ENCODE measurements around the gene ST7. TPM values are rescaled to one million over a fixed set of nuclear protein-coding genes. Genes with fewer than 3 reads are reported as not detected.

ST7 gene
- total and polyA plus RNA-seq, 2 of the 13 experiments (the other 11 are each of a cell fraction or from before 2014, with no cell fraction given) = 17.3 to 23.5 TPM

- TF ChIP-seq KDM3A (CRISPR knock-in tag; IDR thresholded peaks at IDR 0.05; ENCODE audit: low read depth) = no peak
- TF ChIP-seq TBL1XR1 (IDR thresholded peaks at IDR 0.05; ENCODE audit: borderline replicate concordance, low read length, partially characterized antibody) = no peak
- no peak for TF ChIP-seq HNRNPH1 (optimal IDR thresholded peaks at IDR 0.05; ENCODE audit: low read depth, low read length)
- TF ChIP-seq ZNF251 (CRISPR knock-in tag; IDR thresholded peaks at IDR 0.05) = no peak
- TF ChIP-seq ZNF446 (CRISPR knock-in tag; IDR thresholded peaks at IDR 0.05) = no peak
- no peak for TF ChIP-seq ZNF598 (CRISPR knock-in tag; IDR thresholded peaks at IDR 0.05; ENCODE audit: borderline replicate concordance)
Measured at GRCh38 chr7:117014673-117015133, 61.4 kb downstream of the ST7 start (continued).

DNA sequence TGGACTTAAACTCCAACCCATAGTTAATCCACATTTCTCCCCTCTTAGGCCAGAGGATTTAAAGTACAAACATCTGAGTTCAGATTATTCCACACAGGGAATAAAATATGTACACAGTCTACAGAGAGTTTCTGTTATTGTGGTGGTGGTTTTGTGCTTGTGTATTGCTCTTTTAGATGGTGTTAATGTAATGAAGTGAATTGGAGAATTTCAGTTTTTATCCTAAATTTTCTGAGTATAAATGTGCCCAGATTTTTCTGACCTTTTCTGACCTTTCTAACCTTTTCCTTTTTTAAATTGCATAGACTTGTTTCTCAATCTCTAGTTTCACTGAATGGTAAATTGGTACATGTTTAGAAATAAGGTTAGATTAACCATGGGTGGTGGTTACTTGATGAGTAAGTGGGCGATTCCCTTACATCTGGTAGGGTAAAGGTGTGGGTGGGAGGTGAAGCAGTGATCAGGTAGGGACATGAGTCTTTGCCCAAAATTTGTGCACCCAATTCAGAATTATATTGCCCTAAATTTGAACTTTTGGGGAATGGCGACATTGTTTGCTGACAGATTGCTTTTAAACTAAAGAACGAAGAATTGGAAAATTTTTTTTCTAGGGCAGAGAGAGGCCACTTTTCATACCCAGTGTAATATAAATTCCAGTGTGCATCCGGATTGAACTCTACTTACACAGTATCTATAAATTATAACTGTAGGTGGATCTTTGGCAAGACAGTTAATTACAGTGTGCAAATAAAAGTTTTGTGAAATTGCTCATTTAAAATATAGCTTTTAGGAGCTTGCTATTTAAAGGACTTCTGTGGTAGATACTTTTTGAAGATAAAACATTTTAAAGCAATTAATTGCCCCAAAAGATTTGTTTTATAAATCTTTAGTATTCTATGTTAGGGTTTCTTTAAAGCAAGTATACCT lies 62.2 kb downstream of the ST7 start:
- CTCF ChIA-PET (ENCODE audit: low intra/inter-chr PET ratio, low total read pairs) = no interaction called here
- FAIRE-seq (no peak), ATAC-seq (no peak), DNase-seq (ENCODE audit: low spot score) (no peak)
- H3K36me3 ChIP-seq (replicated peaks in 1 of 2; ENCODE audit: control insufficient read depth in 1 of 2, insufficient read depth in 2 of 2, low read length in 2 of 2) = no peaks in the 10 kb centered on the region
- POLR2A ChIA-PET = no interaction called here
- H4K20me1 ChIP-seq (ENCODE audit: insufficient read depth, low read length) = no peaks in the 10 kb centered on the region
- H3K9ac ChIP-seq (ENCODE audit: insufficient read depth, low read depth, low read length) = no peak overlapping the region
- no peak overlapping the region for H2AFZ ChIP-seq (ENCODE audit: low read length)
- in situ Hi-C loops (cut with HindIII; ENCODE audit: extremely low pct_ligation_motif_present, low pct_unique_long_range_greater_than_20kb) (no loop called here), intact Hi-C loops (cut with micrococcal nuclease; ENCODE audit: unreplicated experiment) (no loop called here)
- 97% methylated on average over 4 of the region's 4 CpGs for WGBS (ENCODE audit: low lambda C conversion rate)
- no peak overlapping the region for H3K4me3 ChIP-seq (replicated peaks in 1 of 3; ENCODE audit: insufficient read depth in 1 of 3, low read depth in 2 of 3, low read length in 3 of 3)
- no peak overlapping the region for H3K4me2 ChIP-seq (ENCODE audit: low read depth, low read length)
- H3K27me3 ChIP-seq (ENCODE audit: control insufficient read depth in 1 of 2, insufficient read depth in 2 of 2, low read length in 2 of 2) = no peaks in the 10 kb centered on the region
- no peak overlapping the region for H3K27ac ChIP-seq (ENCODE audit: extremely low read length, insufficient read depth, low read length)
- H3K79me2 ChIP-seq (ENCODE audit: insufficient read depth, low read length) = no peaks in the 10 kb centered on the region
- H3K9me3 ChIP-seq (ENCODE audit: low read length) = no peaks in the 10 kb centered on the region
- BruUV-seq (replicated peaks) = no TSS peak
- no peaks in the 10 kb centered on the region for H3K4me1 ChIP-seq (ENCODE audit: insufficient read depth, low read length)
- TF ChIP-seq ZBED4 (CRISPR knock-in tag; IDR thresholded peaks at IDR 0.05; ENCODE audit: borderline replicate concordance) (no peak), SIN3A (IDR thresholded peaks at IDR 0.05; ENCODE audit: borderline replicate concordance, low read depth, low read length) (no peak), NFIB (CRISPR knock-in tag; IDR thresholded peaks at IDR 0.05; ENCODE audit: borderline replicate concordance) (no peak), RFX3 (CRISPR knock-in tag; IDR thresholded peaks at IDR 0.05) (no peak)
- TF ChIP-seq, protein P1, sequence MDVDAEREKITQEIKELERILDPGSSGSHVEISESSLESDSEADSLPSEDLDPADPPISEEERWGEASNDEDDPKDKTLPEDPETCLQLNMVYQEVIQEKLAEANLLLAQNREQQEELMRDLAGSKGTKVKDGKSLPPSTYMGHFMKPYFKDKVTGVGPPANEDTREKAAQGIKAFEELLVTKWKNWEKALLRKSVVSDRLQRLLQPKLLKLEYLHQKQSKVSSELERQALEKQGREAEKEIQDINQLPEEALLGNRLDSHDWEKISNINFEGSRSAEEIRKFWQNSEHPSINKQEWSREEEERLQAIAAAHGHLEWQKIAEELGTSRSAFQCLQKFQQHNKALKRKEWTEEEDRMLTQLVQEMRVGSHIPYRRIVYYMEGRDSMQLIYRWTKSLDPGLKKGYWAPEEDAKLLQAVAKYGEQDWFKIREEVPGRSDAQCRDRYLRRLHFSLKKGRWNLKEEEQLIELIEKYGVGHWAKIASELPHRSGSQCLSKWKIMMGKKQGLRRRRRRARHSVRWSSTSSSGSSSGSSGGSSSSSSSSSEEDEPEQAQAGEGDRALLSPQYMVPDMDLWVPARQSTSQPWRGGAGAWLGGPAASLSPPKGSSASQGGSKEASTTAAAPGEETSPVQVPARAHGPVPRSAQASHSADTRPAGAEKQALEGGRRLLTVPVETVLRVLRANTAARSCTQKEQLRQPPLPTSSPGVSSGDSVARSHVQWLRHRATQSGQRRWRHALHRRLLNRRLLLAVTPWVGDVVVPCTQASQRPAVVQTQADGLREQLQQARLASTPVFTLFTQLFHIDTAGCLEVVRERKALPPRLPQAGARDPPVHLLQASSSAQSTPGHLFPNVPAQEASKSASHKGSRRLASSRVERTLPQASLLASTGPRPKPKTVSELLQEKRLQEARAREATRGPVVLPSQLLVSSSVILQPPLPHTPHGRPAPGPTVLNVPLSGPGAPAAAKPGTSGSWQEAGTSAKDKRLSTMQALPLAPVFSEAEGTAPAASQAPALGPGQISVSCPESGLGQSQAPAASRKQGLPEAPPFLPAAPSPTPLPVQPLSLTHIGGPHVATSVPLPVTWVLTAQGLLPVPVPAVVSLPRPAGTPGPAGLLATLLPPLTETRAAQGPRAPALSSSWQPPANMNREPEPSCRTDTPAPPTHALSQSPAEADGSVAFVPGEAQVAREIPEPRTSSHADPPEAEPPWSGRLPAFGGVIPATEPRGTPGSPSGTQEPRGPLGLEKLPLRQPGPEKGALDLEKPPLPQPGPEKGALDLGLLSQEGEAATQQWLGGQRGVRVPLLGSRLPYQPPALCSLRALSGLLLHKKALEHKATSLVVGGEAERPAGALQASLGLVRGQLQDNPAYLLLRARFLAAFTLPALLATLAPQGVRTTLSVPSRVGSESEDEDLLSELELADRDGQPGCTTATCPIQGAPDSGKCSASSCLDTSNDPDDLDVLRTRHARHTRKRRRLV (CRISPR knock-in tag; IDR thresholded peaks at IDR 0.05) = no peak
